Lung (tissue), 12 donors: ENCODE measurements around the gene NGF. TPM values are rescaled to one million over a fixed set of nuclear protein-coding genes. Genes with fewer than 3 reads are reported as not detected.
A peak's percentile ranks its signal among the peaks of the same experiment; 100 is the strongest.

Source experiments
- ATAC-seq: fragments of 200-7000 bp; cut with Tn5 transposase; one replicate; pipeline ENCODE4 v1.9.1; 2020; ENCODE audit warnings: moderate number of reproducible peaks; ENCODE audit not compliant: insufficient read depth, low FRiP score
- DNase-seq, 3 donors: peaks; one replicate each; pipeline ENCODE4 v3.0.0-alpha.2; 2013 to 2017
- H3K27ac ChIP-seq, 2 donors: one replicate each; pipeline ENCODE4 v1.5.1; 2013; ENCODE audit warnings: mild to moderate bottlenecking in 2 of 2, moderate library complexity in 2 of 2, control low read depth in 1 of 2, inconsistent platforms in 1 of 2, low read depth in 1 of 2, low read length in 1 of 2
- H3K27me3 ChIP-seq, 3 donors: one replicate each; pipeline ENCODE4 v1.5.1; 2013; ENCODE audit warnings: low read length in 2 of 3; ENCODE audit not compliant: control insufficient read depth in 3 of 3, insufficient read depth in 3 of 3
- H3K36me3 ChIP-seq, 4 donors: one replicate each; pipeline ENCODE4 v1.5.1; 2013; ENCODE audit warnings: low read length in 4 of 4, mild to moderate bottlenecking in 1 of 4, moderate library complexity in 1 of 4; ENCODE audit not compliant: control insufficient read depth in 4 of 4, insufficient read depth in 4 of 4
- H3K4me1 ChIP-seq, 5 donors: one replicate each; pipeline ENCODE4 v1.5.1; 2013; ENCODE audit warnings: low read length in 5 of 5, mild to moderate bottlenecking in 2 of 5, moderate library complexity in 1 of 5; ENCODE audit not compliant: control insufficient read depth in 5 of 5, insufficient read depth in 5 of 5
- H3K4me3 ChIP-seq: one replicate; pipeline ENCODE4 v1.5.1; 2013; ENCODE audit warnings: mild to moderate bottlenecking, control low read depth, moderate library complexity
- H3K9ac ChIP-seq, 2 donors: one replicate each; pipeline ENCODE4 v1.5.1; 2013; ENCODE audit warnings: low read length in 2 of 2, control low read depth in 1 of 2; ENCODE audit not compliant: insufficient read depth in 1 of 2
- H3K9me3 ChIP-seq, 4 donors: one replicate each; pipeline ENCODE4 v1.5.1; 2013; ENCODE audit warnings: low read length in 3 of 4, mild to moderate bottlenecking in 1 of 4, moderate library complexity in 1 of 4; ENCODE audit not compliant: control insufficient read depth in 4 of 4, insufficient read depth in 3 of 4
- CTCF ChIP-seq: IDR thresholded peaks from 2 replicates; pipeline ENCODE4 v1.5.1; 2012; ENCODE audit warnings: mild to moderate bottlenecking; ENCODE audit errors: control extremely low read depth, extremely low read depth
- WGBS, 2 donors: extraction: QIAGEN DNeasy Blood & Tissue Kit; methylation state at CpG; one replicate each; pipeline ENCODE4 v1.1.7; 2013; 5-methylcytosine and 5-hydroxymethylcytosine counted together
- polyA plus RNA-seq, 2 donors: library from polyadenylated mRNA; stranded (reverse); fragments of 200-250 nt; gene quantifications; one replicate each; pipeline ENCODE4 v1.2.1, GENCODE V29; 2013
- total RNA-seq, 2 donors: library from RNA; depleted of rRNA in 1 of 2; stranded (reverse); fragments of >200 nt in 1 of 2; gene quantifications; one replicate each; pipeline ENCODE4 v1.2.1, GENCODE V29; 2014 to 2021
- donor health status: control.
- donor health status: control.
- donor health status: Bipolar disorder and iron deficiency.
- donor health status: healthy.
- donor health status: DM: yes; HTN: yes; CAD: no.

The NGF gene
- total and polyA plus RNA-seq, 4 donors: 0.40 to 1.7 (median 0.50) TPM

DNA sequence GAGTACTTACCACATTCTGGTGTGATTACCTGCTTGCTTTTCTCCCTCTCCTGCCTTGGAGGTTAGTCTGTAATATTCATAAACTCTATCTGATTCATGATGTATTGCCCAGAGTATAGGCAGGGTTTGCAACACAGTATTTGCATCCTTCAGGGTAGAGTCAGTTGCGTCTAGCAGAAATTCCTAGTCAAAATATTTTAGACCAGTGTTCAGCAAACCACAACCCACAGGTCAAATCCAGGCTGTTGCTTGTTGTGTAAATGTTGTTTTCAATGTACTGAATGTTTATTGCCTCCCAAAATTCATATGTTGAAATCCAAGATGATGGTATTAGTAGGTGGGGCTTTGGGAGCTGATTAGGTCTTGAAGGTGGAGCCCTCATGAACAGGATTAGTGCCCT is 82.9 kb downstream of the NGF start:
- DNase-seq (no peak), ATAC-seq (no peak)
- no peak overlapping the region for H3K4me3 ChIP-seq
- peaks cover 0 to 6% (median 2%) of the 10 kb centered on the region in 4 donors for H3K9me3 ChIP-seq
- no peaks in the 10 kb centered on the region for H3K36me3 ChIP-seq
- WGBS, 2 donors: 94 to 98% methylated on average over 1 of the region's 1 CpG
- peaks cover 0 to 2% (median 0%) of the 10 kb centered on the region in 5 donors for H3K4me1 ChIP-seq
- H3K9ac ChIP-seq: no peak overlapping the region
- no peaks in the 10 kb centered on the region for H3K27me3 ChIP-seq
- TF ChIP-seq CTCF: no peak
- H3K27ac ChIP-seq: no peak overlapping the region

DNA sequence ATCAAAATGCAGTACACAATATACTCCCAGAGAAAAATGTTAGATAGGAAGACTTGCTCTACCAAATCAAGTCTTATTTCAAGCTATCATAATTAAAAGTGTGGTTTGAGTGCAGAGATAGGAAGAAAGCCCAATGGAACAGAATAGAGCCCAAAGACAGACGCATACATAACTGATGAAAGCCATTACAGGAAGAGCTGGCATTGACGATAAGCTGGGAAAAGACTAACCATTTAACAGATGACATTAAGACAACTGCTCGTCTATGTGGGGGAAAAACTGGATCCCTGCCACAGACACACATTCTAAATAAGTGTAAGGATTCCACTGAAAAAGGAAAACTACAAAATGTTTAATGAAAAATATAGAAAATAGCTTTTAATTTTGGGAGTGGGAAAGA is 85.5 kb downstream of the NGF start:
- H3K36me3 ChIP-seq: no peaks in the 10 kb centered on the region
- no peaks in the 10 kb centered on the region for H3K9me3 ChIP-seq
- no peak overlapping the region for H3K27ac ChIP-seq
- no peak for ATAC-seq
- H3K9ac ChIP-seq: no peak overlapping the region
- H3K4me1 ChIP-seq: peaks cover 0 to 2% (median 0%) of the 10 kb centered on the region in 5 donors
- H3K4me3 ChIP-seq: no peak overlapping the region
- WGBS, 2 donors: 60 to 72% methylated on average over 3 of the region's 3 CpGs
- DNase-seq: peak in 1 of 3 donors; percentile 12
- H3K27me3 ChIP-seq: no peaks in the 10 kb centered on the region
- no peak for TF ChIP-seq CTCF

- Histone ChIP-seq H3K9me3 (no peaks in the 10 kb centered on the region), H3K36me3 (no peaks in the 10 kb centered on the region), H3K27me3 (no peaks in the 10 kb centered on the region), H3K4me3 (no peak overlapping the region), H3K9ac (no peak overlapping the region), H3K4me1 (peaks cover 0 to 2% (median 0%) of the 10 kb centered on the region in 5 donors), H3K27ac (no peak overlapping the region)
- WGBS, 2 donors: 48 to 61% methylated on average over 2 of the region's 2 CpGs
- no peak for TF ChIP-seq CTCF
- no peak for ATAC-seq
- peak in 1 of 3 donors; percentile 37 for DNase-seq
These were observed 86.2 kb downstream of the NGF start for GRCh38 chr1:115251856-115252255.

- ATAC-seq (no peak), DNase-seq (no peak)
- no peaks in the 10 kb centered on the region for H3K27me3 ChIP-seq
- no peaks in the 10 kb centered on the region for H3K36me3 ChIP-seq
- no peaks in the 10 kb centered on the region for H3K9me3 ChIP-seq
- no peak overlapping the region for H3K9ac ChIP-seq
- no peak for TF ChIP-seq CTCF
- no peak overlapping the region for H3K4me3 ChIP-seq
- 50 to 54% methylated on average over 2 of the region's 2 CpGs for WGBS, 2 donors
- H3K4me1 ChIP-seq: peaks cover 0 to 2% (median 0%) of the 10 kb centered on the region in 5 donors
- peak overlapping the region in 1 of 2 donors; percentile 21 for H3K27ac ChIP-seq
These were observed 86.7 kb downstream of the NGF start for GRCh38 chr1:115251340-115251748.
